T-helper 1 cell treated with Interleukin-12 subunit alpha and Interleukin-12 subunit beta and Interleukin-4 antibody, amounts not matched to agents 30 ng/mL and 1 ng/mL, for 36 hours (primary cell): ENCODE data around the gene AGBL3. TPM values are rescaled to one million over a fixed set of nuclear protein-coding genes. Genes with fewer than 3 reads are reported as not detected.

Experiments
- intact Hi-C: fragments of 100-400 bp; cut with micrococcal nuclease; formaldehyde crosslinking; loops from one replicate; pipeline ENCODE4 v1.15.1; 2024
- total RNA-seq: library from RNA; stranded (reverse); gene quantifications from 2 replicates; pipeline ENCODE4 v1.2.3, GENCODE V29; 2022

The AGBL3 gene
- 1.4 and 2.2 TPM in 2 replicates for total RNA-seq

DNA sequence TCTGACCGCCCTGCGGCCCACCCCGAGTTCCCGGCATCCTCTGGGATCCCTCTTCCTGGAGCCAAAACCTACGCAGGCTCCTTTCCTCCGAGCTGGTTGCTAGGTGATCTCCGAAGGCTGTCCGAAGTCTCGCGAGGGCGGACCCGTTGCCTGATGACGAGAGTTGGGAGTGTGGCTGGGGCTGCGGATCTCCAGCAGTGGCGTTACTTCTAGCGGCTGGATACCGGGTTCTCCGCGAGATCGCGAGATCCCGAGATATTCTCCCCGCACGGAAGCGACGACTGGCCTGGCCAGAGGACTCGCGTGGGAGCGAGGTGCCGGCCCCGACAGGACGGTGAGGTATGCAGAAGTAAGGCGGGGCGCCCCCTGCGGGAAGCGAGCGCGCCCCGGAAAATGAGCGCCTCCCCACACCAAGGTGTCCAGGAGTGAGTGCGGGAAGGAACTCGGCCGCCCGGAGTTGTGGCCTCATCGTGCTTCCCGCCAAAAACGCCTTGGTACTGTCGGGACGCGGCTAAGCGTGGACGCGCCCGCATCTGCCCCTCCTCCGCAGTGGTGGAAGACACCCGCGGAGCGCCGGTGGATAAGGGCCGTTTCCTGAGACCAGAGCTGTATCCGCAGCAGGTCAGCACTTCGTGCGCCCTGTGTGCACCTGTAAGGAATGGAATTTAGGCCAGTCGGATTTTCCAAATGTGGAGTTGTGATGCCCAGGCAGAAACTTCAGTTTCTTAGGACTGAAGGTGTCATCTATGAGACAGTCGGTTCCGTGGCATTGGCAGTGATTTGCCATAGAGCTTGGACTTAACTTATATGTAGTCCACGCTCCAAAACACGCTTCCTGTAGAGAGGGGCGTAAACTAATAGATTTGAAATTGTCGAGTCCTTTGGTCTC lies at the start of gene AGBL3:
Gene AGBL3 (plus strand): TSS at position 146 of the 889 bp plus-strand sequence. CDS start 1,426 bp downstream, outside the sequence.
- intact Hi-C loops = loop anchor here (1.0 to 10.0 kb wide), 15 partner anchors 32 to 1904 kb away; partner anchors contain the start of genes AKR1B1, BPGM, CHCHD3 and CNOT4

DNA sequence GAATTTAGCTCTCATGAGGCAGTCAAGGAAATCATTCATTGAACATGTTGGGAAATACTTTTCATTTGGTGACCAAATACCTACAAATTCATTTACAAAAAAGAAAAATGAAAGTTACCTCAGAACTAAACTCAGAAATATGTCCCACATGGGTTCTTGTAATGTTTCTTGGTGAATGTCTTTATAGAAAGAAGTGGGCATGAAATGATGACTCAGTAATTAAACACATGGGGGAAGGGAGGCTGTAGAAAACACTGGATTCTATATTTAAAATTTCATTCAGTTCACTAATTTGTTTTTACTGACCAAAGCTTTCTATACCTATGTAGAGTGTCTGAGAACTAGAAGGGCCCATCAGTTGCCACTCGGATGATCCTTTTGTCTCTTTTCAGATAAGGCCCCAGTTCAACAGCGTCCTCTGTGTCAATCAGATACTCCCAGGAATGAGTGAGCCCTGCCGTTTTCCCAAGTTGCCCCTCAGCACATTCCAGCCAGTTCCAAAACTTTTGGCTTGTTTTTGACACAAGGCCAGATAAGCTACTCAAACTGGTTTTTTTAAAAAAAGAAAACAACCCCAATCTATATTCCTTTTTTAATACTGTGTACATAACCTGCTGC lies 49.3 kb upstream of the AGBL3 start:
- intact Hi-C loops = no loop called here

DNA sequence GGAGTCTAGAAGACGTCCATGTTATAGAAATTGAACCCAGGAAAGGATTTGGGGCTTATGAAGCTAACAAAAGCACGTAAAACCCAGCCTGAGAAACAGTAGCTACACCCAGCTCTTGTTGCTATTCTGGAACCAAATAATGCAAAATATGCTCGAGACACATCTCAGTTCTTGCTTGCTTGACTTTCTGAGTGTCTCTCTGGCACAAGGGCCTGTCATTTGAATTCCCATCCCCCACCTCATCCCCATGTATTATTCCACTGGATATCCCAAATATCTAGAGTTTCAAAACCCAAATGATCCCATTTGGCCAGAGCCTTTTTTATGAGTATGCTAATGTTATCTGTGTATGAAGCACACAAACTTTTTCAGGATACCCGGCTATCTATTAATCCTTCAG lies 48.2 kb upstream of the AGBL3 start:
- intact Hi-C loops = no loop called here

- intact Hi-C loops = no loop called here
Measured at GRCh38 chr7:134939136-134939535, 47.2 kb upstream of the AGBL3 start.

DNA sequence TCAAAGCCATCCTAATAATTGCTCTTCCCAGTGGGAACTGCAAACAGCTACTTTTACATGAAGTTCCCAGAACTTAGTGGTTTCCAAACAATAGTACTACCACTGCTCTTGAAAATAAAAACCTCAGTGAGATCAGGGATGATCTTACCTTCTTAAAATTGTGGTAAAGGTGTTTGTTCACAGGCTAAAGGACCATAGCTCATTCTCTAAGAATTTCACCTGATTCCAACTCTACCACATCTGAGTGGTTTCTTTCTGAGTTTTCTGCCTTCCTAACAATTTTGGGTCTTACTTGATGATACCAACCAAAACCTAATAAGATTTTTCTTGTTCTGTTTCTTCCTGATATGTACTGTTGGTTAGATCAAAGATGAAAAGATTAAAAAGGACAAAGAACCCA lies 45.6 kb upstream of the AGBL3 start:
- intact Hi-C loops = loop anchor here (5.0 kb wide), 1 partner anchor 73 kb away; no protein-coding TSS in a partner anchor

DNA sequence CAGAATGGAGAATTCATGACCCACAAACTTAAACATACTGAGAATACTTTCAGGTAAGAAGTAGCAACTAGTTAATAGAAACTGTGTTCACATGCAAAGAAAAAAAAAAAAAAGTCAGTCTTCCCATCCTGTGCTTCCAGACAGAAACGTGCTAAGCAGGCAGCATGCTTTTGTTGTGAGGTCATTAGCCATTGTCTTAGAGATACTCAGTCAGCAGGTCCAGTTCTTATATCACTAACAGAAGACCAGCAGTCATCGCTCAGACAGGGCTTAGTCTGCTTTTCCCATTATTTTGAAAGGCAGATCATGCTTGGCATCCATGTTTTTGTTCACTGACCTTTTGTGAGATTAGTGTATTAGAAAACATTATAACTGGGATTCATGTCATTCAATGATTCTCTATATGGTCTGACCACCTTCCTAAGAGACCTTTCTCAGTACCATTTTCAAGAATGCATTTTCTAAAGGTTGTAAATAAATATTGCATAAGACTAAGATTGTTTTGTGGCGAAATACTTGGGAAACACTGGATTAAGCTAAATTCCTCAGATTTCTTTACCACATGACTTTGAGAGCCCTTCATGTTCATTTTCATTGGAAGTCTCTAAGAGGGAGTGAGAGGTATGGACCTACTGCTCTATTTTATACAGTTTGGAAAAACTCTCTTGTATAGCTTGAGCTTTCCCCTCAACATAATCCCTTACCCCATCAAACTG lies 45.0 kb upstream of the AGBL3 start:
- intact Hi-C loops = loop anchor here (5.0 kb wide), 1 partner anchor 74 kb away; no protein-coding TSS in a partner anchor

DNA sequence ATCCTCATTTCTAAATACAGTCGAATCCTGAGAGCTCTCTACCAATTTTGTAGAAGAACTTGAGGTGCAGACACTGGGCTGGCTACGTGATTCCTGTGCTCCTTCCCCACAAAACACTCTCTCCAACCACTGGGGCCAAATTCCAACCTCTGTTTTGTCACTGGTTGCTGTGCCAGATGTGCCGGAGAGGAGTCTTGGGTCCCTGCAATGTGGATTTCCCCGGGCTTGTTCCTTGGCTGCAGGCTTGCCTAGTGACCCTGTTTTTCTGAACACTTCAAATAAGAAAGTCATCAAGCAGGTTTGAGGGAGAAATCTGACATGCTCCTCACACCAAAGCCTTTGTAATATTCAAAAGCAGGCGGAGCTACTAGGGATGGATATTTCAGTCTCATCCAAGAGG lies 44.4 kb upstream of the AGBL3 start:
- intact Hi-C loops = loop anchor here (5.0 kb wide), 1 partner anchor 75 kb away; no protein-coding TSS in a partner anchor

DNA sequence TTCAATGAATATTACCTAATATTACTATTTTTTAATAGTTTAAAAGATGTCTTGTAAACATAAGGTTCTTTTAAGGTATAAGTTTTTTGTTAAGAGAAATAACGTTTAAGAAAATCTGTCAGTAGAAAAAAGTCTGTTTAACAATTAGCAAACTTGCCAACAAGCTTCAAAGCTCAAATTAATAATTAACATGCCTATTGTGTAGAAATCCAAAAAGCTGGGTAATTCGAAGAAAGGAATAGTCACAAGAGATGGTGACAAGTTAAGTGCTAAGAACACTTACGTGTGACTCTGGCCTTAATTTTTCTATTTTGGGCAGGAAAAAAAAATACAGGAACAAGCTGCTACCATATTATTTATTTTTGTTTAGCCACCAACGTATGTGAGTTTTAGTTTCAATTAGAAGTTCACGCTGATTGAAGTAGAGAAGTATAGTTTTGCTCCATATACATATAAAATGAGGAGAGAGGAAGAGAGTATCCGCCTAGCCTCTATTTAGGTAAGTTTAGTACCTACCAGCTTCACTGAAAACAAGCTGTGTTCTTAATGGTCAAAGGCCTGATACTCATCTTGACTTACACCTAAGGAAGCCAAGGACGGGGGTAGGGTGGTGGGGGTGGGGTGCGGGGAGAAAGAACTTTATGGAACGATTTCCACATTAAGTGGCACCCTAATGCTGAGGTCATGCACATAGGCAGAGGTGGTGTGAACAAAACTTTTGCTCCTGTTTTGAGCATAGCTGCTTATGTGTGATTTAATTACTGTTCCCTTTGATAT lies 43.4 kb upstream of the AGBL3 start:
- intact Hi-C loops = loop anchor here (5.0 kb wide), 1 partner anchor 76 kb away; no protein-coding TSS in a partner anchor

DNA sequence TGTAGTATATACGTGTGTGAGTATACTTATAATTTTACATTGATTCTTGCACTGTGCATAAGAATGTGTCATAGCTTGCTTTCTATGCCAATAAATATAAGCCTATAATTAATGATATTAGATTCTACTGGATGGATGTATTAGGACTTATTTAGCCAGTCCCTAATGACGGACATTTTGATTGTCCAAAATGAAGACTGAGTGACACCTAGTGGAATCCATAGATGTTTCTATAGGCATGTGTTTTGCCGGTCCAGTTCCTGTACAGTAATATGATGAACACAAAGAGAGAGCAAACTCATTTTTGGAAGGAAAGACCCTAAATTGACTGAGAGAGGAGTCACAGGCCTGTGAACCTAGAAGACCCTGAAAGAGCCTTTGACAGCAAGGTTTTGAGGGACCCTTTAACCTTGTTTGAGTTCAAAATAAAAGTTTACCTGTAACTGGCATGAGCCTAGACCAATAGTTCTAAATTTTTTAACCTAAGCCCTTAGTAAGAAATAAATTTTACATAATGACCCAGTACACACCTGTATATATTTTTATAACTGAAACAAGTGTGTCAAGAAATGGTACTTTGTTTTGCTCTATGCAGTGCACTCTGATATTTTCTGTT lies 42.4 kb upstream of the AGBL3 start:
- intact Hi-C loops = loop anchor here (2.0 to 5.0 kb wide), 2 partner anchors 77 to 311 kb away; no protein-coding TSS in a partner anchor

DNA sequence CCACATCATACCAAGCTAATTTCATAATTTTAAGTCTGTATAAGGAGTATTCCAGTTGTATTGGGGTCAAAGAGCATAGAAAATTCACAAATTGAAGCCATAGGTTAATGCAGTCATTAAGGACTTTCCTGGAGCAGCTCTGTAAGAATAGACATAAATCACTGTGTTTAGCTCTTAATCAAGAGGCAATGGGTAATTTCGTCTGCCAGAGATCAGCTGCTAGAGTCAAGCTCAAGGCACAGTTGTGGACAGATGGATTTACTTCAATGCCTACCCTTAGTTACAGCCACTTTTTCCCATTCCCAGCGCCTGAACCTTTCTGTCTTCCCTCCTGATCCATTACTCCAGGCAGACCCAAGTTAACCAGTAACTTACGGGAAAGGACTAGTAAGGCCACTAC lies 40.6 kb upstream of the AGBL3 start:
- intact Hi-C loops = loop anchor here (2.0 kb wide), 1 partner anchor 313 kb away; no protein-coding TSS in a partner anchor

GRCh38 chr7:134946260-134946659 lies 40.0 kb upstream of the AGBL3 start:
- intact Hi-C loops = no loop called here

GRCh38 chr7:134947329-134947728 lies 39.0 kb upstream of the AGBL3 start:
- intact Hi-C loops = no loop called here

- intact Hi-C loops = no loop called here
Measured at GRCh38 chr7:134947831-134948230, 38.5 kb upstream of the AGBL3 start.

DNA sequence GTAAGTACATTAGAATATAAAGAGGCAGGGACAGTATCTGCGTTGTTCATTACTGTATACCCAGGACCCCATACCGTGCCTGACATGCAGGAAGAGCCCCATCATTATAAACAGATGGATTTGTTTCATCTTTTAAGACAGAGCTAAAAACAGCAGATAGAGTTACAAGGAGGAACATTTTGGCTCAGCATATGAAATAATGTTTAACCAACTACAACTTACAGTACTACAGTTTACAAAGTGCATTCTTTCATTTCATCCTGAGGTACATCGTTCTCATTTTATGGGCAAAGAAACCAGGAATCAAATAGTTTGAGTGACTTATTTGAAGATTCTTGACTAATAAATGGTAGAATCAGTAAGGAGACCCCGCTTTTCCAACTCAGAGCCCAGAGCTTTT lies 38.1 kb upstream of the AGBL3 start:
- intact Hi-C loops = no loop called here

GRCh38 chr7:134948736-134949135 lies 37.6 kb upstream of the AGBL3 start:
- intact Hi-C loops = no loop called here

GRCh38 chr7:134949171-134949570 lies 37.1 kb upstream of the AGBL3 start:
- intact Hi-C loops = no loop called here

DNA sequence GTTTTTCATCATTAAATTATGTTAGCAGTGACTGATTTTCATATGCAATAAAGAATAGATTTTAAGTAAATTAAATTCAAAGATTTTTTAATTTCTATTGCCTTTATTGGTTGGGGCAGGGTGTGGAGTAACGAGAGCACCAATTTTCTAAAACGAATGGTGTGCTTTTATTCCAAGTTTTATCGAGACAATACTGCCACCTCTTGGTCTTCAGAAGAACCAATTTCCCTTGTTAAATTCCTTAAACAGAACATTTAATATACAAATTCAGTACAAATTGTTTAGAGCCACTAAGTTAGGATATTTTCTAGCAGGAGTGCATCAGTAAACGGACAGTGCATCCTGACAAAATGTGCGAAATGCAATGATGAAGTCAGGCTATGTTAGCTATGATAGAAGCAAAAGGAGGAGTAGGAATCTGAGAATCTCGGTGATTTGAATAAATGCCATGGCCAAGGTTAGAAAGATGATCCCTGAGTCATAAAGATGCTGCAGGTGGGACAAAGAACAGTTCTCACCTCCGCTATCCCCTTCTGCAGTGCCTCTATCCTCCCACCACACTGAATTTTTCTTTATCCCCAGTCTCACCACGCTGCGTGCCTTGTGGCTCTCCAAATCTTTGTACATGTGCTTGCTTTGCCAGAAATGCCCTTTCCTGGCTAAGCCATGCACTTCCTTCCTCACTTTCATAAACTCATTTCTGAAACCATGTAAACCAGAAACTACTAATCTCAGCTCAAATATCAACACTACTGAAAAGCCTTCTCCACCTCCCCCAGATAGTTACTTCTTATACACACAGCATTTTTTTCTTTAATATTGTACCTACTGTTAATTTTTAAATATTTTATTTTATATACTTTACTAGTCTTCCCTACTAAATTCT lies 31.9 kb upstream of the AGBL3 start:
- intact Hi-C loops = loop anchor here (1.0 to 2.0 kb wide), 12 partner anchors 32 to 522 kb away; partner anchors contain the start of genes AGBL3 and CYREN

- intact Hi-C loops = no loop called here
Measured at GRCh38 chr7:134957005-134957404, 29.3 kb upstream of the AGBL3 start.

- intact Hi-C loops = no loop called here
Measured at GRCh38 chr7:134959810-134960209, 26.5 kb upstream of the AGBL3 start.
